HG03045 (cell line): ENCODE data around the gene TTC19.
"Not testable (repeated sequence)": the region's sequence is repeated elsewhere in the genome, so short reads cannot be mapped to it uniquely, and the experiment has no call there.

ENCODE experiments used
- ATAC-seq: cut with Tn5 transposase; IDR thresholded peaks from one replicate; pipeline ENCODE4 v1.9.1; 2021; ENCODE audit warnings: mild to moderate bottlenecking, moderate library complexity; ENCODE audit not compliant: unreplicated experiment

Gene TTC19

GRCh38 chr17:15971882-15972281 is 27.7 kb upstream of the TTC19 start:
- ATAC-seq: no peak

DNA sequence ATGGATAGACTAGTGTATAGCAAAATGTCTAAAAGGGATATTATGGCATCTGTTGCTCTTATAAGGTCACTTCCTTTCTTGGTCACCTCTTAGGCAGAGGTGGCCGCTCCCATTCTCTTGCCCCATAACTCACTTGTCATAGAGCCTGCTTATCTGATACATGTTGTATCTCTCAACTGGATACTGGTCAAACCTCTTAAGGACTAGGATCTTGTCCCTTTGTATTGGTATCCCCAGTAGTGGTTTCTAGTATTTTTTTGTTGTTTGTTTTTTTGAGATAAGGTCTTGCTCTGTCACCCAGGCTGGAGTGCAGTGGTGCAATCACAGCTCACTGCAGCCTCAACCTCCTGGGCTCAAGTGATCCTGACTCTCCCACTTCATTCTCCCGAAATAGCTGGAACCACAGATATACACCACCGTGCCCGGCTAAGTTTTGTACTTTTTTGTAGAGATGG is 27.1 kb upstream of the TTC19 start:
- no peak for ATAC-seq

GRCh38 chr17:15973016-15973415 is 26.6 kb upstream of the TTC19 start:
- no peak for ATAC-seq

- no peak for ATAC-seq
These were observed 25.8 kb upstream of the TTC19 start for GRCh38 chr17:15973834-15974233.

DNA sequence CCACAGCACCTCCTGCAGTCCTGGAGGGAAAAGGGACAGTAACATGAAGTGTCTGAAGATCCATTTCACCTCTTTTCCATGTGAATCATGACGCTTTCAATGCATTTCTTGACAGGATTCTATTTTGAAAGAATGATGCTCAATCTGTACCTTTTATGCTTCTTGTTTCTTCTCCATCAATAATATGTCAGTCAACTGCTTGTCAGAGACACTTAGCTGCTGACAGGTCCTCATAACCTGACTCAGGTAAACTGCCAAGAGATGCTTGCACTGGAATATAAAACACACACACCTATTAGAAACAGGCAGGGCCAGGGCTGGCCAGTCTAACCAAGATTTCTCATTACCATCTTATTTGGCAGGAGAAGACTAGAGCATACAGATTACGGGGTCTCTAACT is 21.7 kb upstream of the TTC19 start:
- ATAC-seq: no peak

DNA sequence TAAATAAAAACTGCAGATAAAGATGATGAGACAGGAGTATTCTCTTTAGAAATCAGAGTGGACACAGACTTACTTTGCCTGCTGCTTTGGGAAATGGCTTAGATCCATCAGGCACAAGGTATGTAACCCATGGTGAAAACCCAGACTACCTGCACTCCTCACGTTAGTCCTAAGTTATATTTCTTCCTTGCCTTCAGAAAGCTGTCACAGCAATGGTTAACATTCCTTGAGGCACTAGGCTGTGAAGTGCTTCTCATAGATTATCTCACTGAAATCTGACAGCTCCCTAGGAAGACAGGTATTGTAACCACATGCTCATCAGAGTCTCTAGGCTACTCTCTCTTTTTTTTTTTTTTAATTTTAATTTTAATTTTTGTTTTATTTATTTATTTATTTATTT is 21.0 kb upstream of the TTC19 start:
- ATAC-seq: no peak

DNA sequence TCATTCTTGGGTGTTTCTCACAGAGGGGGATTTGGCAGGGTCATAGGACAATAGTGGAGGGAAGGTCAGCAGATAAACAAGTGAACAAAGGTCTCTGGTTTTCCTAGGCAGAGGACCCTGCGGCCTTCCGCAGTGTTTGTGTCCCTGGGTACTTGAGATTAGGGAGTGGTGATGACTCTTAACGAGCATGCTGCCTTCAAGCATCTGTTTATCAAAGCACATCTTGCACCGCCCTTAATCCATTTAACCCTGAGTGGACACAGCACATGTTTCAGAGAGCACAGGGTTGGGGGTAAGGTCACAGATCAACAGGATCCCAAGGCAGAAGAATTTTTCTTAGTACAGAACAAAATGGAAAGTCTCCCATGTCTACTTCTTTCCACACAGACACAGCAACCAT is 20.6 kb upstream of the TTC19 start:
- not testable (repeated sequence) for ATAC-seq

- ATAC-seq: peak; percentile 61
These were observed 18.4 kb upstream of the TTC19 start for GRCh38 chr17:15981208-15981607.

- ATAC-seq: no peak
These were observed 17.7 kb upstream of the TTC19 start for GRCh38 chr17:15981646-15982580.

GRCh38 chr17:15996322-15996721 is 3.3 kb upstream of the TTC19 start:
- ATAC-seq: no peak

- ATAC-seq: no peak
These were observed 1.5 kb upstream of the TTC19 start for GRCh38 chr17:15998031-15998562.

DNA sequence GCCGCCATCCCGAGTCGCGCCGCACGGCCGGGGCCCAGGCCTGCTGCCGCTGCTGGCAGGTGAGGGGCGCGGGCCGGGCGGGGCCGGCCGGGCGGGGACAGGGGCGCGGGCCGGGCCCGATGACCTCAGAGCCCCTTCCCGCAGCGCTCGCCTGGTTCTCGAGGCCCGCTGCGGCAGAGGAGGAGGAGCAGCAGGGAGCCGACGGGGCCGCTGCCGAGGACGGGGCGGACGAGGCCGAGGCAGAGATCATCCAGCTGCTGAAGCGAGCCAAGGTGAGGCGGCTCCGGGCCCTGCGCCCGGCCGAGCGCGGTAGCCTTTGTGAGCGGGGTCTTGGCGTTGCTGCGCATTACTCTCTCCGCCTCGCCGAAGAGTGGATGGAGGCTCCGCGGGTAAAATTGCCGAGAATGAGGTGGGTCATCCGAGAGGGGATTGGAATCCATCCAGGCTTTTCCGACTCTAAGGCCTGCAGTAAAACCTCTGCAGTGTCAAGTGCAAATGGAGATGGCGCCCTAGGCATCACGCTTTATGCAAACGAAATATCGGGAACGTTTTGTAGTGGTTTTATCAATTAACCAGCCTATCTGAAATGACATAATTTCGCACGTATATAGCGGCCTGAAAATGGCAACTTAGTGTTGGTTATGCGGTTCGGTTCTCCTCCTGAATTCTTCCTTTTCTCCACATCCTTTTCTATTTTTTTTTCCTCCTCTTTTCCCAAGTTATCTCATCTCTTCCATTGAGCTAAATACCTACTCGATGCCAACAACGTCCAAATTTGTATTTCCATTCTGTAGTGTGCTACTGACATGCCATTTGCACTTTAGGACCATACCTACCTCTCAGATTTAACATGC is 577 bp downstream of the TTC19 start:
- ATAC-seq: peak; percentile 38

DNA sequence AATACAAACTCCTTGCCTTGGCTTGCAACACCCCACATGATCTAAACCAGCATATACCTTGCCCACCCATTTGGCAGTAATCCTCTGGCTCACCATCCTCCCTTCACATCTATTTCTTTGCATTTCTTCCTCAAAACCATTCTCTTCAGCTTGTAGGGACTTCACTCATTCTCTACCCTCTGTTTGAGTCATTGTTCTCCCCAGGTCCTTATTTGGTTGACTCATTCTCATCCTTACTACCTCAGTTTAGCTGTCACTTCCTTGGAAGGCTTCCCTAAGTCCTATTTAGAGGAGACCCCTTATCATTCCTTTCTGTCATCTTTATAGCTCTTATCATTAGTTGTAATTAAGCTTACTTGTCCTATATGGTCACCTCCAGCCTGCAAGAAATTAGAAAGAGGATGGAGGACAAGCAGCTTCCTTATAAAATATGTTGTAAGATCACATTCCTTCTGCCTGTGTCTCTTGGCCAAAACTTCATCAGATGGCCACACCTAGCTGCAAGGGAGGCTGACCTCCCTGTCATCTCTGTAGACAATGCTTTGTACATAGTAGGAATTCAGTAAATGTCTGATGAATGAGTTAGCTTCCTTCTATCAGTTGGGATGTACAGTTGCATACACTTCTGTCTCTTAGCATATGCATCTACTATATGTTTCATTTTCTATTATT is 1.7 kb downstream of the TTC19 start:
- no peak for ATAC-seq

- no peak for ATAC-seq
These were observed 3.2 kb downstream of the TTC19 start for GRCh38 chr17:16002708-16003260.

DNA sequence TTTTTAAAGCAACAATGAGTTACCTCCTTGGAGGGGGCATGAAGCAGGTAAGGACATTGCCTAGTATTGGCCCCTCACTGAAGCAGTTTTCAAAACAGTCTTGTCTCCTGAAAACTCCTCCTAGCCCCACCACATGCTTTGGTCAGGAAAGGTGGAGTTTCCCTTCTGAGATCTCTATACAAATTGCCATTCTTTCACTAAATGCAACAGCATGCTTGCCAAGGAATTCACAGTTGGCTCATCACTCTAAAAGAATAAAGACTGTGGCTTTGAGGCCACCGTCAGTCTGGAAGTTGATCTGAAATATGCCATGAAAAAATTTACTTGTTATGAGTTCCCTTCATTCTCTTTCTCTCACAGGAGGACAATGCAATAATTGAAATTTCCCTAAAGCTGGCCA is 4.2 kb downstream of the TTC19 start:
- ATAC-seq: no peak

DNA sequence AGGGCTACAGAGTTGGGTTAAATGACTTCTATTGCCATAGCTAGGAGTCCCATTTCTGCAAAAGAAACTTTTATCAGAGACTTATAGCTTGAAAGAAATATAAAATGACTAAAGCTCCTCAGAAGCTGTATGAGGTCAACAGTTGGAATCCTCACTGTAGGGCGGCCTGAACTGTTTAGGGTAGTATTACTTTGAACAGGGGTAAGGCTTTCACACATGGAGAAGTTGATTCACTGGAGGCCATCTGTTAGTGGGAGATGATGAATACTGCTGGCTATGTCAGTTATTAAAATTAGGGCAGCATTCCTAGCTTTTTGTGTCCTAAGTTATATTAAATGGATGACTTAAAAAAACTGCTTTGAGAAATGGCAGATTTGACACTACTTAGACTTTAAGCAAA is 6.0 kb downstream of the TTC19 start:
- no peak for ATAC-seq

DNA sequence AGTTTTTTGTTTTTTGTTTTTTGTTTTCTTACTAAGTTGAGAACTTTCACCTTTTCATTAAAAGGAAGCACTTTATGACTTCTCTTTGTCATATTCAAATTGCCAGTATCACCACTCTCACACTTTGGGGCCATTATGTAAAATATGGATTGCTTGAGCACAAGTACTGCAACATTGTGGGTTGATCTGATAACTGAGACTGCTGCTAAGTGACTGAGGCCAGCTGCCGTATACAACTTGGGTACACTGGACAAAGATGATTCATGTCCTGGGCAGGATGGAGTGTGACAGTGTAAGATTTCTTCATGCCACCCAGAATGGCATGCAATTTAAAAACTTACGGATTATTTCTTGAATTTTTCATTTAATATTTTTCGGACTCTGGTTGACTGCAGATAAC is 7.8 kb downstream of the TTC19 start:
- no peak for ATAC-seq

DNA sequence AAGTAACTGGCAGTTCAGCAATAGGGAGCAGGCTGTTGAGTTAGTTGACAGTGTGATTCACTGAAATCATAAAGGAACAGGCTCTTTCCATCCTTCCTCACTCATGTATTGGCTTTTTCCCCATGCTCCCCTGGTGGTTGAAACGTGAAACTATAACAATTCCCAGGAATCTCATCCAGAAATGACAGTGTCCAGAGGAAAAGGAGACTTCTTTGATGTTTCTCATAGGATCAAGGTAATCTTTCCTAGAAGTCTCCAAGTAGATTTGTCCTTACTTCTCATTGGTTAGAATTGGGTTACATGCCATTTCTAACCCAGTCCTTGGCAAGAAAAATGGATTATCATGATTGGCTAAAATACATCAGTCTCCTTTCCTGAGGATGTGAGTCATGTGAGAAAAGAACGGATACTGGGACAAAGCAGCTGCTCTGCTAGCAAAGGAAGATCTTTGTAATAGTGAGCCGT is 14.4 kb downstream of the TTC19 start:
- ATAC-seq: no peak

GRCh38 chr17:16019347-16019746 is 19.7 kb downstream of the TTC19 start:
- no peak for ATAC-seq

DNA sequence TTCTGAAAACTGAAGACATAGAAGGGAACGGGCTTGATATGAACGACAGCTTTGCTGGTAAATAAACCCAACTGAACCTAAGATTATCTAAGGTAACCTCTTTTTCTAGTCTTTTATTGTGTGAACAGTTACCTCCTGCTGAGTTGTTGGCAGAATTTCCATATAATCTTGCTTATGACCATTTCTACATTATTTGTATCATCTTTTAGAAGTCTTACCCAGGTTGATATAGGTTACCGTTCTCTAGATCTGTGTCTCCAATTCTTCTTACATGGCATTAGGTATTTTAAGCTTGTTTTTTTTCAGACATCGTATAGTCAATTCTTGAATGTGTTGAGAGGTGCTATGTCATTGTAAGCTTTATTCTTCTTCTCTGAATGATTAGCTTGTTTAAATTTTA is 24.3 kb downstream of the TTC19 start:
- ATAC-seq: no peak

DNA sequence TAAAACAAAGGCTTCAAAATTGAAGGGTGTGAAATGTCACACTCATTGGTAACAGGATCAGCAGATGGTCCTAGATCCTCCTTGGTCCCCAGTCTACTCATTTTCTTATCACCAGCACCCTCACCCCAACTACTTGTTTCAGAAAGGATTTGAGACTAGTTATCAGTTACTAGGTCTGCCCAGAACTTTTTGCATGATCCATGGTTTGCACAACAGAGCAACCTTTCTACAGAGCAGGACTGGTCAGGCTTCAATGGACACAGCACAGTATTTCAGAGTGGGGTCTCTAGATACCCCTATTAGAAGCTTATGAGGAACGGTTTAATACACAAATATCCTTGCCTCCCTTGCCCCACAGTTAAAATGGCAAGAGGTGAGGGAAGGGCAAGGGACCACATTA is 25.6 kb downstream of the TTC19 start:
- no peak for ATAC-seq
